Large intestine (tissue), 3 donors: Measurements from ENCODE around the gene KDM6A. TPM values are rescaled to one million over a fixed set of nuclear protein-coding genes. Genes with fewer than 3 reads are reported as not detected.
"Not testable (repeated sequence)": the region's sequence is repeated elsewhere in the genome, so short reads cannot be mapped to it uniquely, and the experiment has no call there.

Experiments
- DNase-seq, 2 donors: peaks; one replicate each; pipeline versions ENCODE4 v3.0.0 to v3.0.0-alpha.2; 2013
- H3K27ac ChIP-seq: one replicate; pipeline ENCODE4 v1.5.1; 2013; ENCODE audit warnings: low read length
- H3K27me3 ChIP-seq: 2 replicates; pipeline ENCODE4 v1.6.1; 2013; ENCODE audit warnings: low read length; ENCODE audit not compliant: control insufficient read depth, insufficient read depth
- H3K36me3 ChIP-seq: 2 replicates; pipeline ENCODE4 v1.6.1; 2013; ENCODE audit warnings: low read length; ENCODE audit not compliant: control insufficient read depth, insufficient read depth
- H3K4me1 ChIP-seq: one replicate; pipeline ENCODE4 v1.6.1; 2013; ENCODE audit warnings: low read length; ENCODE audit not compliant: control insufficient read depth, insufficient read depth
- H3K4me3 ChIP-seq: one replicate; pipeline ENCODE4 v1.5.1; 2013; ENCODE audit warnings: low read length
- H3K9me3 ChIP-seq: one replicate; pipeline ENCODE4 v1.6.1; 2013; ENCODE audit warnings: mild to moderate bottlenecking, low read depth, low read length, moderate library complexity; ENCODE audit not compliant: control insufficient read depth
- WGBS: methylation state at CpG from one replicate; pipeline ENCODE4 v1.1.5; 2013; ENCODE audit warnings: low lambda C conversion rate; ENCODE audit not compliant: insufficient coverage; 5-methylcytosine and 5-hydroxymethylcytosine counted together
- polyA plus RNA-seq: library from polyadenylated mRNA; unstranded; fragments of 120-200 nt; gene quantifications from one replicate; pipeline ENCODE4 v1.2.1, GENCODE V29; 2013

KDM6A gene
- polyA plus RNA-seq, 1 donor = 26.8 TPM

GRCh38 chrX:44999872-45000271 is 126.9 kb downstream of the KDM6A start:
- DNase-seq, H3K4me1 ChIP-seq, H3K27me3 ChIP-seq, H3K4me3 ChIP-seq, H3K9me3 ChIP-seq, H3K27ac ChIP-seq, H3K36me3 ChIP-seq: not testable (repeated sequence)
- WGBS = no CpG with 5 or more reads among the region's 3 CpGs

- no peak for DNase-seq
- no peak overlapping the region for H3K4me3 ChIP-seq
- H3K27me3 ChIP-seq = no peaks in the 10 kb centered on the region
- H3K4me1 ChIP-seq = no peaks in the 10 kb centered on the region
- no peaks in the 10 kb centered on the region for H3K36me3 ChIP-seq
- H3K27ac ChIP-seq = no peak overlapping the region
- WGBS = no CpG with 5 or more reads among the region's 4 CpGs
- peaks cover 2% of the 10 kb centered on the region for H3K9me3 ChIP-seq
Measured at GRCh38 chrX:45001048-45001447, 128.1 kb downstream of the KDM6A start.

- H3K4me3 ChIP-seq = no peak overlapping the region
- H3K4me1 ChIP-seq = no peaks in the 10 kb centered on the region
- no peaks in the 10 kb centered on the region for H3K27me3 ChIP-seq
- DNase-seq = peak; percentile 54 to 57
- peak overlapping the region; percentile 48 for H3K27ac ChIP-seq
- peaks cover 2% of the 10 kb centered on the region for H3K9me3 ChIP-seq
- no peaks in the 10 kb centered on the region for H3K36me3 ChIP-seq
- no CpG with 5 or more reads among the region's 4 CpGs for WGBS
Measured at GRCh38 chrX:45003085-45003484, 130.1 kb downstream of the KDM6A start.

GRCh38 chrX:45006002-45006800 is 133.2 kb downstream of the KDM6A start:
- H3K9me3 ChIP-seq = peaks cover 2% of the 10 kb centered on the region
- DNase-seq = no peak
- no peaks in the 10 kb centered on the region for H3K27me3 ChIP-seq
- H3K27ac ChIP-seq = no peak overlapping the region
- no peak overlapping the region for H3K4me3 ChIP-seq
- H3K4me1 ChIP-seq = no peaks in the 10 kb centered on the region
- no peaks in the 10 kb centered on the region for H3K36me3 ChIP-seq
- no CpG with 5 or more reads among the region's 13 CpGs for WGBS

GRCh38 chrX:45007598-45007997 is 134.6 kb downstream of the KDM6A start:
- WGBS = 100% methylated on average over 1 of the region's 3 CpGs
- peaks cover 2% of the 10 kb centered on the region for H3K9me3 ChIP-seq
- no peaks in the 10 kb centered on the region for H3K36me3 ChIP-seq
- no peak overlapping the region for H3K27ac ChIP-seq
- no peaks in the 10 kb centered on the region for H3K4me1 ChIP-seq
- DNase-seq = no peak
- H3K4me3 ChIP-seq = no peak overlapping the region
- no peaks in the 10 kb centered on the region for H3K27me3 ChIP-seq

GRCh38 chrX:45009371-45010000 is 136.5 kb downstream of the KDM6A start:
- Histone ChIP-seq H3K36me3 (no peaks in the 10 kb centered on the region), H3K9me3 (peaks cover 2% of the 10 kb centered on the region), H3K27me3 (no peaks in the 10 kb centered on the region), H3K4me1 (no peaks in the 10 kb centered on the region), H3K4me3 (no peak overlapping the region), H3K27ac (no peak overlapping the region)
- DNase-seq = no peak
- WGBS = no CpG with 5 or more reads among the region's 3 CpGs

- H3K4me3 ChIP-seq = no peak overlapping the region
- no peak for DNase-seq
- no peaks in the 10 kb centered on the region for H3K4me1 ChIP-seq
- H3K36me3 ChIP-seq = no peaks in the 10 kb centered on the region
- H3K9me3 ChIP-seq = no peaks in the 10 kb centered on the region
- no peaks in the 10 kb centered on the region for H3K27me3 ChIP-seq
- no peak overlapping the region for H3K27ac ChIP-seq
Measured at GRCh38 chrX:45011131-45011530, 138.1 kb downstream of the KDM6A start.

- DNase-seq = no peak
- no peaks in the 10 kb centered on the region for H3K27me3 ChIP-seq
- WGBS = no CpG with 5 or more reads among the region's 1 CpG
- no peaks in the 10 kb centered on the region for H3K36me3 ChIP-seq
- H3K4me1 ChIP-seq = no peaks in the 10 kb centered on the region
- no peak overlapping the region for H3K27ac ChIP-seq
- no peaks in the 10 kb centered on the region for H3K9me3 ChIP-seq
- no peak overlapping the region for H3K4me3 ChIP-seq
Measured at GRCh38 chrX:45011597-45011996, 138.6 kb downstream of the KDM6A start.

GRCh38 chrX:45017946-45018345 is 145.0 kb downstream of the KDM6A start:
- H3K4me1 ChIP-seq = no peaks in the 10 kb centered on the region
- no peaks in the 10 kb centered on the region for H3K9me3 ChIP-seq
- no peaks in the 10 kb centered on the region for H3K36me3 ChIP-seq
- no peak overlapping the region for H3K4me3 ChIP-seq
- no peaks in the 10 kb centered on the region for H3K27me3 ChIP-seq
- WGBS = no CpG with 5 or more reads among the region's 3 CpGs
- DNase-seq = peak in 1 of 2 donors; percentile 3
- no peak overlapping the region for H3K27ac ChIP-seq

GRCh38 chrX:45022150-45022549 is 149.2 kb downstream of the KDM6A start:
- Histone ChIP-seq H3K36me3 (no peaks in the 10 kb centered on the region), H3K9me3 (no peaks in the 10 kb centered on the region), H3K4me1 (no peaks in the 10 kb centered on the region), H3K4me3 (no peak overlapping the region), H3K27me3 (no peaks in the 10 kb centered on the region), H3K27ac (no peak overlapping the region)
- no peak for DNase-seq
- no CpG with 5 or more reads among the region's 5 CpGs for WGBS

- Histone ChIP-seq H3K27me3 (no peaks in the 10 kb centered on the region), H3K27ac (no peak overlapping the region), H3K4me1 (no peaks in the 10 kb centered on the region), H3K4me3 (no peak overlapping the region), H3K9me3 (no peaks in the 10 kb centered on the region), H3K36me3 (no peaks in the 10 kb centered on the region)
- no CpG with 5 or more reads among the region's 1 CpG for WGBS
- DNase-seq = no peak
Measured at GRCh38 chrX:45024501-45024900, 151.5 kb downstream of the KDM6A start.
